Measurements from ENCODE around the gene DEAF1. TPM values are rescaled to one million over a fixed set of nuclear protein-coding genes. Genes with fewer than 3 reads are reported as not detected.

DEAF1 gene
- total and polyA plus RNA-seq, 10 of the 15 experiments (the other 5 are each of a cell fraction or from before 2014, with no cell fraction given): 0.68 to 51.3 (median 25.9) TPM

DNA sequence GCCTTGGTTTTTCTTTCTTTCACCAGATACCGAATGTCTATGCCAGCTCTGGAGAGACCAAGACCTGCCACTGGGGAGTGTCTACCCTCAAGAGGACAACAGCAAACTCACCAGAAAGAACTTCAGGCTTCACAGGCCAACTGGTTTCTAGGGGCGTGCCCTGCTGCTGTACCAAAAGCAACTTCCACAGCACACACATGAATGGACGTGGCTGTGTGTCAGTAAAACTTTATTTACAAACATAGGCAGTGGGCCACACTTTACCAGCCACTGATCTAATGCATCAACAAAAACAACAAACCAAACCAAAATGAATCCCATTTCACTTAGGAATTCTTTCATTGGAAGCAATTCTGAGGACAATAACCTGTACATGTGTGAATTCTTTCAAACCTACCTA, 16.7 kb downstream of the DEAF1 start:
- RAD21 ChIA-PET (ENCODE audit: unreplicated experiment): no interaction called here
- Histone ChIP-seq H3K4me3 (no peak overlapping the region), H2AFZ (ENCODE audit: control insufficient read depth, low read depth, low read length) (no peak overlapping the region), H3K27ac (ENCODE audit: control insufficient read depth, insufficient read depth) (no peak overlapping the region), H4K20me1 (ENCODE audit: control insufficient read depth, insufficient read depth) (no peaks in the 10 kb centered on the region), H3K9me3 (replicated peaks; ENCODE audit: control insufficient read depth, insufficient read depth, low read length) (no peaks in the 10 kb centered on the region), H3K9ac (ENCODE audit: control insufficient read depth, insufficient read depth, low read length) (no peak overlapping the region), H3K4me1 (ENCODE audit: control insufficient read depth, insufficient read depth, low read length) (no peaks in the 10 kb centered on the region), H3K4me2 (ENCODE audit: control insufficient read depth, insufficient read depth) (no peak overlapping the region), H3K36me3 (ENCODE audit: control insufficient read depth in 2 of 2, insufficient read depth in 2 of 2, low read length in 1 of 2) (peaks cover 10 to 15% of the 10 kb centered on the region in 2 experiments; a peak in 3 of 4 replicates), H3K79me2 (ENCODE audit: control insufficient read depth, insufficient read depth, low read length) (no peaks in the 10 kb centered on the region), H3K27me3 (replicated peaks in 1 of 2; ENCODE audit: control insufficient read depth in 2 of 2, insufficient read depth in 2 of 2, low read length in 1 of 2) (no peaks in the 10 kb centered on the region)
- CTCF ChIA-PET: no interaction called here
- SMC1A ChIA-PET (ENCODE audit: uncharacterized antibody, unreplicated experiment): no interaction called here
- WGBS (ENCODE audit: insufficient coverage, insufficient replicate concordance, low lambda C conversion rate, missing lambda C conversion rate): 88% methylated on average over 3 of the region's 3 CpGs
- no TSS peak for BruUV-seq (replicated peaks)
- FAIRE-seq (no peak), ATAC-seq (no peak), DNase-seq (ENCODE audit: low read depth, low spot score) (no peak)
- TF ChIP-seq, protein P1, sequence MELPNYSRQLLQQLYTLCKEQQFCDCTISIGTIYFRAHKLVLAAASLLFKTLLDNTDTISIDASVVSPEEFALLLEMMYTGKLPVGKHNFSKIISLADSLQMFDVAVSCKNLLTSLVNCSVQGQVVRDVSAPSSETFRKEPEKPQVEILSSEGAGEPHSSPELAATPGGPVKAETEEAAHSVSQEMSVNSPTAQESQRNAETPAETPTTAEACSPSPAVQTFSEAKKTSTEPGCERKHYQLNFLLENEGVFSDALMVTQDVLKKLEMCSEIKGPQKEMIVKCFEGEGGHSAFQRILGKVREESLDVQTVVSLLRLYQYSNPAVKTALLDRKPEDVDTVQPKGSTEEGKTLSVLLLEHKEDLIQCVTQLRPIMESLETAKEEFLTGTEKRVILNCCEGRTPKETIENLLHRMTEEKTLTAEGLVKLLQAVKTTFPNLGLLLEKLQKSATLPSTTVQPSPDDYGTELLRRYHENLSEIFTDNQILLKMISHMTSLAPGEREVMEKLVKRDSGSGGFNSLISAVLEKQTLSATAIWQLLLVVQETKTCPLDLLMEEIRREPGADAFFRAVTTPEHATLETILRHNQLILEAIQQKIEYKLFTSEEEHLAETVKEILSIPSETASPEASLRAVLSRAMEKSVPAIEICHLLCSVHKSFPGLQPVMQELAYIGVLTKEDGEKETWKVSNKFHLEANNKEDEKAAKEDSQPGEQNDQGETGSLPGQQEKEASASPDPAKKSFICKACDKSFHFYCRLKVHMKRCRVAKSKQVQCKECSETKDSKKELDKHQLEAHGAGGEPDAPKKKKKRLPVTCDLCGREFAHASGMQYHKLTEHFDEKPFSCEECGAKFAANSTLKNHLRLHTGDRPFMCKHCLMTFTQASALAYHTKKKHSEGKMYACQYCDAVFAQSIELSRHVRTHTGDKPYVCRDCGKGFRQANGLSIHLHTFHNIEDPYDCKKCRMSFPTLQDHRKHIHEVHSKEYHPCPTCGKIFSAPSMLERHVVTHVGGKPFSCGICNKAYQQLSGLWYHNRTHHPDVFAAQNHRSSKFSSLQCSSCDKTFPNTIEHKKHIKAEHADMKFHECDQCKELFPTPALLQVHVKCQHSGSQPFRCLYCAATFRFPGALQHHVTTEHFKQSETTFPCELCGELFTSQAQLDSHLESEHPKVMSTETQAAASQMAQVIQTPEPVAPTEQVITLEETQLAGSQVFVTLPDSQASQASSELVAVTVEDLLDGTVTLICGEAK (IDR thresholded peaks at IDR 0.05; ENCODE audit: borderline replicate concordance): peak; percentile 40; the same call in 1 of the 2 replicates
- TF ChIP-seq YY1 (IDR thresholded peaks at IDR 0.05; ENCODE audit: low read depth, low read length) (no peak), ZNF217 (IDR thresholded peaks at IDR 0.05) (no peak)
- POLR2A ChIA-PET: no interaction called here
- in situ Hi-C loops (cut with MboI): no loop called here
- intact Hi-C loops (cut with micrococcal nuclease; ENCODE audit: unreplicated experiment): no loop called here

All from GM12878 (cell line).